HUES64 (cell line): ENCODE results near the gene PADI1.

ENCODE experiments used
- H3K27ac ChIP-seq: 2 replicates; pipeline ENCODE4 v1.7.0; 2013; ENCODE audit warnings: low read depth, low read length, inconsistent platforms
- H3K27me3 ChIP-seq: 2 replicates; pipeline ENCODE4 v1.6.1; 2013; ENCODE audit warnings: mild to moderate bottlenecking, low read length; ENCODE audit not compliant: insufficient read depth
- H3K36me3 ChIP-seq: 2 replicates; pipeline ENCODE4 v1.6.1; 2013; ENCODE audit warnings: mild to moderate bottlenecking, low read length; ENCODE audit not compliant: insufficient read depth
- H3K4me1 ChIP-seq: 2 replicates; pipeline ENCODE4 v1.6.1; 2013; ENCODE audit warnings: mild to moderate bottlenecking, low read length, moderate library complexity; ENCODE audit not compliant: insufficient read depth
- H3K4me3 ChIP-seq: 2 replicates; pipeline ENCODE4 v1.5.1; 2013; ENCODE audit warnings: mild to moderate bottlenecking, low read length, moderate library complexity
- H3K9ac ChIP-seq: 2 replicates; pipeline ENCODE4 v1.6.1; 2013; ENCODE audit warnings: mild to moderate bottlenecking, low read depth, low read length
- H3K9me3 ChIP-seq: 2 replicates; pipeline ENCODE4 v1.6.1; 2013; ENCODE audit warnings: low read depth, low read length; ENCODE audit not compliant: insufficient read depth
- WGBS: fragments of 150-250, 120-280 bp; methylation state at CpG from one replicate; pipeline ENCODE4 v1.1.7; 2013; ENCODE audit warnings: missing lambda C conversion rate; 5-methylcytosine and 5-hydroxymethylcytosine counted together

Gene PADI1

GRCh38 chr1:17293681-17294425, 88.9 kb downstream of the PADI1 start:
- Histone ChIP-seq H3K9me3 (no peaks in the 10 kb centered on the region), H3K4me3 (no peak overlapping the region), H3K27me3 (no peaks in the 10 kb centered on the region), H3K4me1 (no peaks in the 10 kb centered on the region), H3K36me3 (no peaks in the 10 kb centered on the region), H3K27ac (no peak overlapping the region), H3K9ac (no peak overlapping the region)
- WGBS: 82% methylated on average over 13 of the region's 14 CpGs

DNA sequence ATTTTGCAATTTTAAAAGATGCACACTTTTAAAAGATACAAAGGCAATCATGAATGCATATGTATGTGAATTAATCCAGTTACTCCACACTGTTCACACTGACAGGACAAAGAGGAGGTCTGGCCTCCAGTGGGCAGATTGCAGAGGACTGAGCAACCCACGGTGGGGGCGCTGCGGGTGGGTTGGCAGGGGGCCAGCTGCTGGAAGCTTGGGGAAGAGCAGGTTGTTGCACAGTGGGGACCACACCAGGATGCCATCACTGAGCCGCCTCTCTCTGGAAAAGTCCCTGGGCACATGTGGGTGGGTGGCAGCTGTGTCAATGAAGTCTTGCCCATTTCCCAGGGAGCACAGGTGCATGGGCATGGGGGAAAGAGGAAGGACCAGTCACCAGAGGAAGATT, 90.4 kb downstream of the PADI1 start:
- WGBS: 89% methylated on average over 4 of the region's 4 CpGs
- no peaks in the 10 kb centered on the region for H3K4me1 ChIP-seq
- no peaks in the 10 kb centered on the region for H3K36me3 ChIP-seq
- no peak overlapping the region for H3K9ac ChIP-seq
- no peaks in the 10 kb centered on the region for H3K27me3 ChIP-seq
- H3K4me3 ChIP-seq: no peak overlapping the region
- 0 out of 2 replicates have a peak, but pooled peaks cover 2% of the 10 kb centered on the region for H3K9me3 ChIP-seq
- H3K27ac ChIP-seq: no peak overlapping the region
